ENCODE data around the gene VILL.

VILL gene

DNA sequence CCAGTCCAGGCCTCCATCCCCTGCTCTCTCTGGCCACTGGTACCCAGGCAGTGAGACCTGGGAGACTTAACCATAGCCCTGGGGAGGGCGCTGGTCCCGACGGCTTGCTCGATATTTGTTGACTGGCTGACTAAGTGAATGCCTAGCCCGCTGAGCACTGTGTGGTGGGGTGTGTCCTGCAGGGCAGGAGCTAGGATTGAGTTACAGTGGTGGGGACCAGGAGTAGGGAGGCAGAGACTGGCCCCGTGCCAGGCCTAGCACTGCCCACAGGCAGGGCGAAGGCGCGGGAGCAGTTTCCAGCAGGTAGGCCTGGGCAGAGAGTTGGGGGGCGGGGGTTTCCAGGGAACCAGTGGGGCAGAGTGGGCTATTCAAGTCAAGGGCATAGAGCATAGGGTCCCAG, at the start of gene VILL:
TSS of gene VILL (plus strand) at position 260 of the 400 bp plus-strand sequence. CDS start 2,887 bp downstream, outside the sequence.
- Histone ChIP-seq H3K9me3 (no peaks in the 10 kb centered on the region), H3K4me3 (no peak within 1 kb of the TSS), H3K27me3 (ENCODE audit: low read depth) (no peaks in the 10 kb centered on the region), H3K4me1 (peaks cover 14% of the 10 kb centered on the region), H3K36me3 (replicated peaks) (no peaks in the 10 kb centered on the region)
- no peak for DNase-seq (ENCODE audit: low spot score in 2 of 2)
- in situ Hi-C loops (cut with MboI; ENCODE audit: low sequenced_read_pairs): no loop called here

DNA sequence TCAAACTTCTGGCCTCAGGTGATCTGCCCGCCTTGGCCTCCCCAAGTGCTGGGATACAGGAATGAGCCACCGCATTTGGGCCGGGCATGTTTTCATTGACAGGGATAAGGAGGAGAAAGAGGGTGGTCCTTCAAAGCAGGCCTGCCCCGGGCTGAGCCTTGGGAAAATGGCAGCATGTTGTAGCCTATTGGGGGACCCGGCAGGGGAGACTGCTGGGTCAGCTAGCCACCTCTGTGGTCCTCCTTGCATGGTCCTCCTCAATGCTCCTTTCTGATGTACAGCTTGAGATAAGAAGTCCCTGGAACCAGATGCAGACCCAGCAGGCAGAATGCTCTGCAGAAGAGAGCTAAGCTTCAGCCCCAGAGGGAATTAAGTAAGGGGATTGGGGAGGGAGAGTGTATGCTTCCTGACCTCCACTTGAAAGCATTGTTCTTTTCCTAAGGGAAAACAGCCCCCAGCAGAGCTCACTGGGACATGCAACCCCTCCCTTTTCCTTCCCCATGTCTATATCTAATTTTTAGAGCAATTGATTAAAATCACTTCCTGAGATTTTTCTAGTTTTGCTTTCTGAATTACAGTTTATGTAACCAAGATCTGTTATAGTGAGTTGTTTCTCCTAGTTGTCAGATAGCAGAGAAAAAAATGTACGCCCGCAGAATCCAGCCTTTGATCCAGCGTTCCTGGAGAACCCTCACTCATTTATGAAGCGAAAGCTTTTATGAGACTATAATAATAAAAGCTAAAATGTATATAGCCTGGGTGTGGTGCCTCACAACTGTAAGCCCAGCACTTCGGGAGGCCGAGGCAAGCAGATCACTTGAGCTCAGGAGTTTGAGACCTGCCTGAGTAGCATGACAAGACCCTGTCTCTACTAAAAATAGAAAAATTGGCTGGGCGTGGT, 48.7 kb upstream of the VILL start:
- no peak for DNase-seq (ENCODE audit: low spot score in 2 of 2)
- Histone ChIP-seq H3K36me3 (replicated peaks) (no peaks in the 10 kb centered on the region), H3K27me3 (ENCODE audit: low read depth) (no peaks in the 10 kb centered on the region), H3K4me1 (peaks cover 4% of the 10 kb centered on the region), H3K4me3 (no peak overlapping the region), H3K9me3 (no peaks in the 10 kb centered on the region)
- in situ Hi-C loops (cut with MboI; ENCODE audit: low sequenced_read_pairs): no loop called here

DNA sequence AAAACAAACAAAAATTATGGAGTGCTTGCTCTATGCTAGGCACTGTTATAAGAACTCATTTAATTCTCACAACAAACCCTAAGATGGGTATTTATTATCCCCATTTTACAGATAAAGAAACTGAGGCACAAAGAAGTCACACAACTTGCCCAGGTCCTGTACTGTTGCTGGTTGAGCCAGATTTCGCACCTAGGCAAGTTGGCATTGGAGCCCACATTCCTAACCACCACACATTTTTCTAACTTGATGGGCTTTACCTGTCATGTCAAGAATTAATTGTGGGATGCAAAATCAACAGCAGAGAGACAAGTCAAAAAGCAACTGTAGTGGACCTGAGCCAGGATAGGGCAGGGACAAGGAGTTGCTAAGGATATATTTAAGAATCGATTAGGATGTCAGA, 47.9 kb upstream of the VILL start:
- no peak for DNase-seq (ENCODE audit: low spot score in 2 of 2)
- in situ Hi-C loops (cut with MboI; ENCODE audit: low sequenced_read_pairs): no loop called here
- no peaks in the 10 kb centered on the region for H3K9me3 ChIP-seq
- no peaks in the 10 kb centered on the region for H3K36me3 ChIP-seq (replicated peaks)
- H3K27me3 ChIP-seq (ENCODE audit: low read depth): no peaks in the 10 kb centered on the region
- H3K4me1 ChIP-seq: peaks cover 4% of the 10 kb centered on the region
- no peak overlapping the region for H3K4me3 ChIP-seq

DNA sequence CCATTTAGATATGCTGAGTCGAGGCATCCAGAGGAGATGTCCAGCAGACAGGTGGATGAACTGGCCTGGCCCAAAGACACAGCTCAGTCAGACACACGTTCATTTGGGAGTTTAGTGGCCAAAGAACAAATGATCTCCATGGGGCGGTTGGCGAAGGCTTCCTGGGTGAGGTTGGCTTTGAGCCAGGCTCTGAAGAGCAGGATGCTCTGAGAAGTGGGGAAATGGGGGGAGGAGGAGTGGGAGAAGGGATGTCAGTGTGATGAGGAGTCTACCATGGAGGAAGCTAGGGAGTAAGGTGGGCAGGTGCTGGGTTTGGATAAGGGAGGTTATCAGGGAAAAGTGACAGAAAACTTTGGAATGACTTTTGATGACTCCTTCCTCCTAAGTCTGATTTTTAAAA, 47.5 kb upstream of the VILL start:
- DNase-seq (ENCODE audit: low spot score in 2 of 2): no peak
- H3K36me3 ChIP-seq (replicated peaks): no peaks in the 10 kb centered on the region
- in situ Hi-C loops (cut with MboI; ENCODE audit: low sequenced_read_pairs): no loop called here
- no peaks in the 10 kb centered on the region for H3K27me3 ChIP-seq (ENCODE audit: low read depth)
- no peak overlapping the region for H3K4me3 ChIP-seq
- no peaks in the 10 kb centered on the region for H3K9me3 ChIP-seq
- H3K4me1 ChIP-seq: peaks cover 4% of the 10 kb centered on the region

DNA sequence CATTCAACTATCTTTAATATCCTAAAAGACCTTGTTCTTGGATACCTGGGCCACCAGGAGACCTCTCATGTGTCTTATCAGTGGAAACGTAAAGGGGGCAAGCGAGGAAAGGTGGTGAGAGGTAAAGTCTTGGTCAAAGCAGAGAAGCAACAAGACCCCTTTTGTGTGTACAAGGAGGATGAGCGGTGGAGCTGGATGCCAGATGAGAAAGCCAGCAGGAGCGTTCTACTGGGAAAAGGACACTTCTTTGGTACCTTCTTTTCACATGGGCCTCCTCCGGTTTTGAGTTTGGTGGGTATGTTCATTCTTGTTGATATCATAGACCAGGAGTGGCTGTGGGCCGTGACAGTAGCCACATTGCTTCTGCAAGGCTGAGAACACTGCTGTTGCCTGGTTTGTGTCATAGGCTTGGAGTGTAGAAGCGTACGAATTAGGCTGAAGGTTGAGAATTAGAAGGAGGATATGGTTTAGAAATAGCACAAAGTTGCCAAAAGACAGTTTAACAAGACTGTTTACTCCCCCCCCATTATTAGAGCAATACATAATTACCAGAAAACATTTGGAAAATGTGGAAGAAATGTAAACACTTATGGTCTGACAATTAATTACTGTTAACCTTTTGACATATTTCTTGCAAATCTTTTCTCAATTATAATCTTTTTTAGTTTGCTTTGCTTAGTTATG, 46.8 kb upstream of the VILL start:
- no peak for DNase-seq (ENCODE audit: low spot score in 2 of 2)
- no peak overlapping the region for H3K4me3 ChIP-seq
- H3K36me3 ChIP-seq (replicated peaks): no peaks in the 10 kb centered on the region
- H3K9me3 ChIP-seq: no peaks in the 10 kb centered on the region
- H3K4me1 ChIP-seq: peaks cover 3% of the 10 kb centered on the region
- in situ Hi-C loops (cut with MboI; ENCODE audit: low sequenced_read_pairs): no loop called here
- H3K27me3 ChIP-seq (ENCODE audit: low read depth): no peaks in the 10 kb centered on the region

DNA sequence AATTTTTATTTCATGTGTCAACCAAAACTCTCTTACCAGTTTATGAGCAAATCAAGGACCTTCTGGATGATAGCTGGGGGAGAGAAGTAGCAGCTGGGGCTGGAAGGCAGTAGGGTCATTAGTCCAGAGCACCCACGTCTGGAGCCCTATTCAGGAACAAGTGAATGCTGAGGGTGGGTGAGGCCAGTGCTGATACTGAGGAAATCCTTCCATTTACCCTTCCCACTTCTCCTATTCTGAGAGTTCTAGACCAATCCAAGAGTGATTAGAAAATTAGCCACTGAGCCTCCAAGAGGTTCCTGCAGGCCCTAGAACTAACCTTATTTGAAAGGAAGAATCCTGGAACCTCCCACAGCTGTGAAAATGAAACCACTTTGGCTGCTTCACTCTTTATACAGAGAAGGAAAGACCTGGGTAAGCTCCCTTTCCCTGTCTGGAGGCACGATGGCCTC, 46.2 kb upstream of the VILL start:
- in situ Hi-C loops (cut with MboI; ENCODE audit: low sequenced_read_pairs): no loop called here
- H3K4me1 ChIP-seq: no peaks in the 10 kb centered on the region

DNA sequence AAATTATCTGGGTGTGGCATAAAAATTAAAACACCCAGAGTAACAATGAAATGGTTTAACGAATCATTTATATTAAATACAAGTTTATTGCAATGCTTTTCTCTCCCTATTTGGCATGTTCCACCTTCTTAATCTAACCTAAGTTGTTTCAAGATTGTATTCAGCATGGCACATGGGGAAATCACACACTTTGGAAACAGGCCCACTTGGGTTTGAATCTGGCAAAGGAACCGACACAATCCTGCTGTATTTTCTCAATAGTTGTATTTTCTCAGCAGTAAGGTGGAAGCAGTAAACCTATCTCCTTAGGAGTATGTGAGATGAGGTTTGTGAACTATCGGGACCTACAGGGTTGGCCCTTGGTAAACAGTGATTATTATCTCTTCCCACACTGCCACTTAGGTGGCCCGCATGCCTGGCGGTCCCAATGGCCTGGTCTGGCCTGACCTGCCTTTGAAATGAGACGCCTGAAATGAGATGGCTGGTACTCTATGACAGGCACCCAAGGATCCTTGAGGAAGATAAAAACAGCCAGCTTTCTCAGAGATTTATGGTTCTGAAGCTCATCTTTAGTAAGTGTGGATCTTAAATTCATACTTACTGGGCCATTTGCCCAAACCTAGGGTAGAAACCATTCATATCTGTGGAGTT, 45.3 kb upstream of the VILL start:
- no peaks in the 10 kb centered on the region for H3K27me3 ChIP-seq (ENCODE audit: low read depth)
- in situ Hi-C loops (cut with MboI; ENCODE audit: low sequenced_read_pairs): no loop called here
- DNase-seq (ENCODE audit: low spot score in 2 of 2): no peak
- H3K4me3 ChIP-seq: no peak overlapping the region
- H3K4me1 ChIP-seq: no peaks in the 10 kb centered on the region
- H3K9me3 ChIP-seq: no peaks in the 10 kb centered on the region
- no peaks in the 10 kb centered on the region for H3K36me3 ChIP-seq (replicated peaks)

More for the DNA sequence above, 46.2 kb upstream of the VILL start:
- Histone ChIP-seq H3K27me3 (ENCODE audit: low read depth) (no peaks in the 10 kb centered on the region), H3K9me3 (no peaks in the 10 kb centered on the region), H3K4me3 (no peak overlapping the region), H3K36me3 (replicated peaks) (no peaks in the 10 kb centered on the region)
- no peak for DNase-seq (ENCODE audit: low spot score in 2 of 2)

DNA sequence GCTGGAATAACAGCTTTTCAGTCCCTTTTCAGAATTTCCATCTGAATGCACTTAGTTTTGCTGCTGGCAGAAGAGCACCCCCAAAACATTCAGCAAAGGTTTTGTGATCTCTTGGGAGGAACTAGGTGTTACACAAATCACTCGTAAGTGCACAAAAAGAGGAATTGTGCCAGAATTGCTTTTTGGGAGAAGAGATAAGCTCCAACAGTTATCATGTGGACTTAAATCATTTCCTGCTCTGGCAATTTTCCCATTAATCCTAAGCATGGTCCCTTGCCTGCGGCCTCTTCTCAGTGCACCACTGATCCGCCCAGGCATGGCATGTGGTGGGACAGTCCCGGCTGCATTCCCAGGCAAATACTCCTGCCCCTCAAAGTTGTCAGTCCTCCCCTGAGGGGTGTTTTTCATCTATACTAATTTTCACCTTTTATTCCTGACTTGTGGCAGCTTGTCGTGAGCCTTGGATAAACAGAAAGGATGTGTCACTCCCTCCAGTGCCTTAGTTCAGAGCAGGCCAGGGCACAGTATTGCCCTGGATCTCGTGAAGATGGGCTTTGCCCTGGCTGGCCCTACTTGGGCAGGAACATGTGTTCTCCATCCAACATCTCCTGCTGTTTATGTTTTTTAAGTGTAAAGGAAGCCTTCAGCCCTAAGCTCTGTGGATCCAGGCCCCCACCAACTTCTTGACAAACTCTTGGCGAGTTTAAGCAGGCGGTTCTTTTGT, 44.6 kb upstream of the VILL start:
- H3K4me3 ChIP-seq: no peak overlapping the region
- DNase-seq (ENCODE audit: low spot score in 2 of 2): no peak
- no peaks in the 10 kb centered on the region for H3K9me3 ChIP-seq
- no peaks in the 10 kb centered on the region for H3K36me3 ChIP-seq (replicated peaks)
- H3K4me1 ChIP-seq: no peaks in the 10 kb centered on the region
- in situ Hi-C loops (cut with MboI; ENCODE audit: low sequenced_read_pairs): no loop called here
- no peaks in the 10 kb centered on the region for H3K27me3 ChIP-seq (ENCODE audit: low read depth)

DNA sequence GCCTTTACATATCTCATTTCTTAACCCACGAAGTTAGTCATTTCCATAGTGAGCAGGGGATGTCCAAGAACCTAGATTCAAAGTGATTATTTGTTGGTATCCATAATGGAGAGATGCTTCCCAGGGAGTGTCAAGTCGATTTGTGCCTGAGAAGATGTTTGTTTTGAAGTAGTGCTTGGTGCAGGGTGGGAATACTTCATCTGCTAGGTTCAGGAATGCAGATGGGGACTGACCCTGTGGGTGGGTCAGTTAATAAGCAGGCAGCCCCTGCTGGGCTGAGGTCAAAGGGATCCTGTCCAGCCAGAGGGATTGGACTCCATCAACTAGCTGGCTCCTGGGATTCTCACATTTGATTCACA, 44.1 kb upstream of the VILL start:
- Histone ChIP-seq H3K9me3 (no peaks in the 10 kb centered on the region), H3K4me3 (no peak overlapping the region), H3K4me1 (no peaks in the 10 kb centered on the region), H3K36me3 (replicated peaks) (no peaks in the 10 kb centered on the region), H3K27me3 (ENCODE audit: low read depth) (no peaks in the 10 kb centered on the region)
- DNase-seq (ENCODE audit: low spot score in 2 of 2): no peak
- in situ Hi-C loops (cut with MboI; ENCODE audit: low sequenced_read_pairs): no loop called here

DNA sequence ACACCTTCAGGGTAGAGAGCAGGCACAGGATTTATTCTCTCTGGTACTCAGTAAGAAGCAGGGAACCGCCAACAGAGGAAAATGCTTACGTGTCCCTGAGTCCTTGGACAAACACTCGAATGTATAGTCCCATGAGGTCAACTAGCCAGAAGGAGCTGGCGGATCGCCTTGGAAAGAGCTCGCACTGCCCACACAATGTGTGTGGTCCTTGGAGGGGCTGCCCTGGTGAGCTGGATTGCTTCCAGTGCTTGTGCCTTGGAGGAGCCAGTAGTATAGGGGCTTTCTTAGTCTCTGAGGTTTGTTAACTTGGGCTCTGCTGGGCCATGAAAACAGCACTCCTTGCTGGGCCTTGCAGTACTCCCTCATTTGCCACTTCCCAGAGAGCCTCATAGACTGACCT, 40.7 kb upstream of the VILL start:
- Histone ChIP-seq H3K4me3 (no peak overlapping the region), H3K27me3 (ENCODE audit: low read depth) (no peaks in the 10 kb centered on the region), H3K9me3 (no peaks in the 10 kb centered on the region), H3K4me1 (no peaks in the 10 kb centered on the region), H3K36me3 (replicated peaks) (no peaks in the 10 kb centered on the region; the same call in 1 of the 2 replicates)
- no peak for DNase-seq (ENCODE audit: low spot score in 2 of 2)
- in situ Hi-C loops (cut with MboI; ENCODE audit: low sequenced_read_pairs): no loop called here

DNA sequence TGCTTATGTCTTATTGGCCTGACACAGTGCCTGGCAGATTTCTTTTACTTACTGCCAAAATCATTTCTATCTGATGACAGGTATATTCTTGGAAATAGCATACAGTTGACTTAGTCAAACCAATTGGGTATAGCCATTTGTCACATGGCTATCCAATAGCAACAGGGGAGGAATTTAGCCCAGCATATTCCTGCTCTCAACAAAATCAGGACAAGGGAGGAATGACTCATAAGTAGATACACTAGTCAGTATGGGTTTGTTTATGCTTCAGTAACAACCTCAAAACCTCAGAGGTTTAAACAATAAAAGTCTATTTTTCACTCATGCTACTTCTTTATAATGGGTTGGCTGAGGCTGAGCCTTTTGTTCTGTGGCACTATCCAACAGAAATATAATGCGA, 38.0 kb upstream of the VILL start:
- Histone ChIP-seq H3K27me3 (ENCODE audit: low read depth) (no peaks in the 10 kb centered on the region), H3K4me1 (no peaks in the 10 kb centered on the region), H3K36me3 (replicated peaks) (no peaks in the 10 kb centered on the region; the same call in 1 of the 2 replicates), H3K9me3 (no peaks in the 10 kb centered on the region), H3K4me3 (no peak overlapping the region)
- in situ Hi-C loops (cut with MboI; ENCODE audit: low sequenced_read_pairs): no loop called here
- DNase-seq (ENCODE audit: low spot score in 2 of 2): no peak

DNA sequence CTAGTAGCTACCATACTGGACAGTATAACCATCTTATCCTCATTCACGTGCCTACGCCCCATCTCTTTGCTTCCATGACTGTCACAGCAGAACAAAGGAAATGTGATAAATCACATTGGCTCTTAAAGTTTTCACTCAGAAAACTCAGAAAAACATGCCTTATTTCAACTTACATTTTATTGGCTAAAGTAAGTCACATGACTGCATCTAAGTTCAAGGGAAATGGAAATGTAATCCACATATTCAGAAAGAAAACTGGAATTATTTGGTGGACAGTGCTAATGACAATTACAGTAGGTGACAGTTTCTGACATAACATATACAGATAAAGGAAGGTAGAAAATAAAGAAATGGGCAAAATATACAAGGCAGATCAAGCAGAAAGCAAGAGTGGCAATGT, 37.4 kb upstream of the VILL start:
- Histone ChIP-seq H3K4me1 (no peaks in the 10 kb centered on the region), H3K36me3 (replicated peaks) (no peaks in the 10 kb centered on the region; the same call in 1 of the 2 replicates), H3K27me3 (ENCODE audit: low read depth) (no peaks in the 10 kb centered on the region), H3K9me3 (no peaks in the 10 kb centered on the region), H3K4me3 (no peak overlapping the region)
- DNase-seq (ENCODE audit: low spot score in 2 of 2): no peak
- in situ Hi-C loops (cut with MboI; ENCODE audit: low sequenced_read_pairs): no loop called here

DNA sequence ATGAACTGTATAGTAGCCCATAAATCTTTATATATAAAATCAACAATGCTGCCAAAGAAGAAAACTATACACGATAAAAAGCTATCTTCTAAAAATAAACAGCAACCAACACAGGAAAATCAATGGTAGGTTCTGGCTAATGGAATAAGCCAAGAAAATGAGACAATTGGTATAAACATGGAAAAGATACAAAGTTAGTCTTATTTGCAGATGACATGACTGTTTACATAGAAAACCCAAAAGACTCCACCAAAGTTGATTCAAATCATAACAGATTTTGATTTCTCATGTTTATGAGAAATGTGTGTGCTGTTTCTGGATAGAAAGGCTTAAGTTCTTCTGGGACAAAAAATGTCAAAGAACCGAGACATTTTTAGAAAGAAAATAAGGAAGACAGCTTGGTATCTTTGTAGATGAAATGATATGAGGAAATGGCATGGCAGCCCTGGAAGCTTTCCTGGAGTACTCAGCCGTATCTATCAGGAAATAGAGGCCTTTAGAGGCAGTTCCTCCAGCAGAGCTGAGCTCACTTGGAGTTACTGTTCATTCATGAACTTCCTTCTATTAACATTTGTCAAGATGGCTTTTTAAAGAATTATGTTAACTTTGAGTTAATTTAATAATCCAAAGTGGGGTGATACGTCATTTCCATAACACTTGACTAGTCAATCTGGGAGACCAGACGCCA, 36.7 kb upstream of the VILL start:
- Histone ChIP-seq H3K36me3 (replicated peaks) (no peaks in the 10 kb centered on the region; the same call in 1 of the 2 replicates), H3K4me1 (no peaks in the 10 kb centered on the region), H3K9me3 (no peaks in the 10 kb centered on the region), H3K4me3 (no peak overlapping the region), H3K27me3 (ENCODE audit: low read depth) (no peaks in the 10 kb centered on the region)
- DNase-seq (ENCODE audit: low spot score in 2 of 2): no peak
- in situ Hi-C loops (cut with MboI; ENCODE audit: low sequenced_read_pairs): no loop called here
